Mucosa of descending colon (tissue), 3 donors: ENCODE results near the gene GNB2. TPM values are rescaled to one million over a fixed set of nuclear protein-coding genes. Genes with fewer than 3 reads are reported as not detected.
A peak's percentile ranks its signal among the peaks of the same experiment; 100 is the strongest.
"Not testable (repeated sequence)": the region's sequence is repeated elsewhere in the genome, so short reads cannot be mapped to it uniquely, and the experiment has no call there.

Experiments
- ATAC-seq: fragments of 200-7000 bp; cut with Tn5 transposase; one replicate; pipeline ENCODE4 v1.9.1; 2020; ENCODE audit warnings: mild to moderate bottlenecking, moderate library complexity
- DNase-seq, 3 donors: peaks; one replicate each; pipeline ENCODE4 v3.0.0-alpha.2; 2020
- H3K36me3 ChIP-seq: fragments of 200-600 bp; one replicate; pipeline ENCODE4 v1.8.0; 2021; ENCODE audit warnings: low read depth, mild to moderate bottlenecking
- H3K4me1 ChIP-seq: fragments of 200-600 bp; one replicate; pipeline ENCODE4 v1.8.0; 2021; ENCODE audit warnings: low read depth, mild to moderate bottlenecking
- H3K4me3 ChIP-seq: fragments of 200-600 bp; one replicate; pipeline ENCODE4 v1.8.0; 2021; ENCODE audit warnings: mild to moderate bottlenecking
- H3K9me3 ChIP-seq: fragments of 200-600 bp; one replicate; pipeline ENCODE4 v1.8.0; 2021; ENCODE audit warnings: mild to moderate bottlenecking
- intact Hi-C, 2 donors: fragments of 100-400 bp; cut with DNase I in 1 of 2; cut with micrococcal nuclease in 1 of 2; formaldehyde crosslinking; loops; one replicate each; pipeline versions ENCODE4 v1.11.0 to v1.11.1; 2022; cut with DNase I, micrococcal nuclease
- total RNA-seq, 3 donors: library from RNA; stranded (reverse); fragmentation: NEBNext Ultra II Directional in 2 of 3; extraction: Animal tissue kit (Norgen Biotek cat#: 25700) in 2 of 3; gene quantifications; one replicate each; pipeline versions ENCODE4 v1.2.1 to v1.2.4, GENCODE V29; 2021 to 2023
- TF ChIP-seq, protein P1 (sequence below): fragments of 200-600 bp; IDR thresholded peaks from one replicate; pipeline ENCODE4 v1.8.0; 2022; ENCODE audit warnings: antibody characterized with exemption, mild to moderate bottlenecking
- donor health status: DM: no; HTN: no; CAD: no; lungs with moderate emphysema.
- donor health status: DM: no; HTN: no; CAD: no.
- donor health status: DM: no; HTN: yes; CAD: no.

Gene GNB2
- total RNA-seq, 3 donors from 2014 or later: 197 to 257 (median 232) TPM

DNA sequence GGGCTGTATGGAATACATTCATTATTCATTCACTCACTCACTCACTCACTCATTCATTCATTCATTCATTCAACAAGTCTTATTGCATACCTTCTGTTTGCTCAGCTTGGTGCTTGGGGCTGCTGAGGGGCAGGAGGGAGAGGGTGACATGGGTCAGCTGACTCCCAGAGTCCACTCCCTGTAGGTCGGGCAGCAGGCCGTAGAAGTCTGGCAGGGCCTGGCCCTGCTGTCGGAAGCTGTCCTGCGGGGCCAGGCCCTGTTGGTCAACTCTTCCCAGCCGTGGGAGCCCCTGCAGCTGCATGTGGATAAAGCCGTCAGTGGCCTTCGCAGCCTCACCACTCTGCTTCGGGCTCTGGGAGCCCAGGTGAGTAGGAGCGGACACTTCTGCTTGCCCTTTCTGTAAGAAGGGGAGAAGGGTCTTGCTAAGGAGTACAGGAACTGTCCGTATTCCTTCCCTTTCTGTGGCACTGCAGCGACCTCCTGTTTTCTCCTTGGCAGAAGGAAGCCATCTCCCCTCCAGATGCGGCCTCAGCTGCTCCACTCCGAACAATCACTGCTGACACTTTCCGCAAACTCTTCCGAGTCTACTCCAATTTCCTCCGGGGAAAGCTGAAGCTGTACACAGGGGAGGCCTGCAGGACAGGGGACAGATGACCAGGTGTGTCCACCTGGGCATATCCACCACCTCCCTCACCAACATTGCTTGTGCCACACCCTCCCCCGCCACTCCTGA, 49.1 kb downstream of the GNB2 start:
- no peaks in the 10 kb centered on the region for H3K36me3 ChIP-seq
- ATAC-seq: no peak
- no peak overlapping the region for H3K4me3 ChIP-seq
- intact Hi-C loops: no loop called here
- peaks cover 14% of the 10 kb centered on the region for H3K4me1 ChIP-seq
- H3K9me3 ChIP-seq: no peaks in the 10 kb centered on the region
- DNase-seq: no peak
- TF ChIP-seq, protein P1, sequence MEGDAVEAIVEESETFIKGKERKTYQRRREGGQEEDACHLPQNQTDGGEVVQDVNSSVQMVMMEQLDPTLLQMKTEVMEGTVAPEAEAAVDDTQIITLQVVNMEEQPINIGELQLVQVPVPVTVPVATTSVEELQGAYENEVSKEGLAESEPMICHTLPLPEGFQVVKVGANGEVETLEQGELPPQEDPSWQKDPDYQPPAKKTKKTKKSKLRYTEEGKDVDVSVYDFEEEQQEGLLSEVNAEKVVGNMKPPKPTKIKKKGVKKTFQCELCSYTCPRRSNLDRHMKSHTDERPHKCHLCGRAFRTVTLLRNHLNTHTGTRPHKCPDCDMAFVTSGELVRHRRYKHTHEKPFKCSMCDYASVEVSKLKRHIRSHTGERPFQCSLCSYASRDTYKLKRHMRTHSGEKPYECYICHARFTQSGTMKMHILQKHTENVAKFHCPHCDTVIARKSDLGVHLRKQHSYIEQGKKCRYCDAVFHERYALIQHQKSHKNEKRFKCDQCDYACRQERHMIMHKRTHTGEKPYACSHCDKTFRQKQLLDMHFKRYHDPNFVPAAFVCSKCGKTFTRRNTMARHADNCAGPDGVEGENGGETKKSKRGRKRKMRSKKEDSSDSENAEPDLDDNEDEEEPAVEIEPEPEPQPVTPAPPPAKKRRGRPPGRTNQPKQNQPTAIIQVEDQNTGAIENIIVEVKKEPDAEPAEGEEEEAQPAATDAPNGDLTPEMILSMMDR: no peak

DNA sequence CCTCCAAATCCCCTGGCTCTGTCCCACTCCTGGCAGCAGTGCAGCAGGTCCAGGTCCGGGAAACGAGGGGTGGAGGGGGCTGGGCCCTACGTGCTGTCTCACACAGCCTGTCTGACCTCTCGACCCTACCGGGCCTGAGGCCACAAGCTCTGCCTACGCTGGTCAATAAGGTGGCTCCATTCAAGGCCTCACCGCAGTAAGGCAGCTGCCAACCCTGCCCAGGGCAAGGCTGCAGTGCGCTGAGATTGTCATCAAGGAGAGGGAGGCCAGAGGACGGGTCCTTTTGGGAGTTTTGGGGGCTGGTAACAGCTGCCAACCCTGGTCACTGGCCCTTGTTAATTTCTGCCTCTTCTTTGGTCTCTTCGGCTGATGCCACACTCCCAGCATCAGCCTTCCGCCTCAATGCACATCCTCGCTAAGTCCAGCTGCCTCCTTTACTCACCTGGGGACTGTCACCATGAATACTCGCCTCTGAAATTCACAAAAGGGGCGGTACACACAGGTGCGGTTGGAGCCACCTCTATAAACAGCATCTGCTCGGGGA, 50.3 kb downstream of the GNB2 start:
- no peak for ATAC-seq

GRCh38 chr7:100724364-100724763, 50.8 kb downstream of the GNB2 start:
- ATAC-seq, DNase-seq, intact Hi-C loops, H3K9me3 ChIP-seq, H3K36me3 ChIP-seq, H3K4me3 ChIP-seq: not testable (repeated sequence)
- H3K4me1 ChIP-seq: peaks cover 14% of the 10 kb centered on the region

More for the DNA sequence above, 50.3 kb downstream of the GNB2 start:
- intact Hi-C loops: no loop called here
- Histone ChIP-seq H3K4me1 (peaks cover 14% of the 10 kb centered on the region), H3K4me3 (no peak overlapping the region), H3K36me3 (no peaks in the 10 kb centered on the region), H3K9me3 (no peaks in the 10 kb centered on the region)
- TF ChIP-seq, protein P1: no peak
- DNase-seq: no peak

- H3K9me3 ChIP-seq: no peaks in the 10 kb centered on the region
- ATAC-seq (no peak), DNase-seq (peak in 1 of 3 donors; percentile 13)
- H3K4me1 ChIP-seq: peaks cover 7% of the 10 kb centered on the region
- TF ChIP-seq, protein P1: no peak
- intact Hi-C loops: no loop called here
- H3K36me3 ChIP-seq: no peaks in the 10 kb centered on the region
- no peak overlapping the region for H3K4me3 ChIP-seq
These were observed 53.6 kb downstream of the GNB2 start for GRCh38 chr7:100726996-100727761.

DNA sequence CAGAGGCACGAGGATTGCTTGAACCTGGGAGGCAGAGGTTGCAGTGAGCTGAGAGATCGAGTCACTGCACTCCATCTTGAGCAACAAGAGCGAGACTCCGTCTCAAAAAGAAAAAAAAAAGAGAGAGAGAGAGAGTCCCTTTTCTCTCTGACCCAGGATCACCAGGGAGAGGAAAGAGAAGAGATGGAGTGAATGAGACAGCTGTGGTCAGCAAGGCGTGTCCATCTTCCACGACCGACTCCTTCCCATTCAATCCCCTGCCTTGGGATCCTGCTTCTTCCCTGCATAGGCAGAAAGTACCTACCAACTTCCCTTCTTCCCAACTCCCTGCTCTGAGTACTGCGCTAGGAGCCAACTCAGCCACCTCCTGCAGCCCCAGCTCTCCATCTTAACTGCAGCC, 54.7 kb downstream of the GNB2 start:
- Histone ChIP-seq H3K36me3 (no peaks in the 10 kb centered on the region), H3K9me3 (no peaks in the 10 kb centered on the region), H3K4me3 (no peak overlapping the region), H3K4me1 (peaks cover 7% of the 10 kb centered on the region)
- intact Hi-C loops: no loop called here
- DNase-seq (no peak), ATAC-seq (no peak)
- TF ChIP-seq, protein P1: no peak

Other genes starting within 250 kb of the GNB2 start
- 1 to 10 TPM; 1.8 to 6.1 (median 2.3) TPM for gene ZCWPW1, start 245.0 kb upstream of the GNB2 start, total RNA-seq
- 10 to 100 TPM; 29.3 to 46.8 (median 35.2) TPM for gene MEPCE, start 243.9 kb upstream of the GNB2 start, total RNA-seq
- gene PPP1R35, start 237.2 kb upstream of the GNB2 start, total RNA-seq: 10 to 100 TPM; 28.2 to 40.0 (median 28.9) TPM
- 1 to 10 TPM in 1 of 3 donors, under 1 TPM in 2; 0.43 to 1.0 (median 0.96) TPM for gene SPACDR, start 209.5 kb upstream of the GNB2 start, total RNA-seq
- gene TSC22D4, start 194.5 kb upstream of the GNB2 start, total RNA-seq: 10 to 100 TPM; 45.1 to 65.2 (median 64.8) TPM
- gene NYAP1, start 189.8 kb upstream of the GNB2 start, total RNA-seq: 1 to 10 TPM in 1 of 3 donors, under 1 TPM in 2; 0.23 to 2.8 (median 0.46) TPM
- gene AGFG2, start 134.5 kb upstream of the GNB2 start, total RNA-seq: 100 to 1,000 TPM in 1 of 3 donors, 10 to 100 TPM in 2; 56.5 to 113 (median 58.1) TPM
- 1 to 10 TPM; 2.8 to 4.3 (median 3.5) TPM for gene SAP25, start 99.8 kb upstream of the GNB2 start, total RNA-seq
- gene LRCH4, start 87.6 kb upstream of the GNB2 start, total RNA-seq: 10 to 100 TPM; 57.2 to 71.0 (median 63.9) TPM
- 1 to 10 TPM in 1 of 3 donors, under 1 TPM in 2; 0.48 to 1.1 (median 0.66) TPM for gene FBXO24, start 87.4 kb upstream of the GNB2 start, total RNA-seq
- gene PCOLCE, start 71.4 kb upstream of the GNB2 start, total RNA-seq: 10 to 100 TPM in 2 of 3 donors, 1 to 10 TPM in 1; 6.1 to 47.9 (median 18.9) TPM
- gene MOSPD3, start 61.2 kb upstream of the GNB2 start, total RNA-seq: 10 to 100 TPM; 11.9 to 17.2 (median 14.4) TPM
- 1 to 10 TPM in 2 of 3 donors, under 1 TPM in 1; 0.57 to 1.2 (median 1.1) TPM for gene TFR2, start 32.2 kb upstream of the GNB2 start, total RNA-seq
- gene ACTL6B, start 17.3 kb upstream of the GNB2 start, total RNA-seq: 1 to 10 TPM in 1 of 3 donors, not detected in 2; 1.2 TPM
- gene GIGYF1, start 20.5 kb downstream of the GNB2 start, total RNA-seq: 10 to 100 TPM; 34.6 to 49.8 (median 48.1) TPM
- 10 to 100 TPM; 24.8 to 28.9 (median 26.8) TPM for gene POP7, start 32.4 kb downstream of the GNB2 start, total RNA-seq
- gene EPO, start 46.7 kb downstream of the GNB2 start, total RNA-seq: not detected
- not detected for gene ZAN, start 59.9 kb downstream of the GNB2 start, total RNA-seq
- gene EPHB4, start 153.8 kb downstream of the GNB2 start, total RNA-seq: 10 to 100 TPM; 31.2 to 42.4 (median 38.9) TPM
- gene SLC12A9, start 179.0 kb downstream of the GNB2 start, total RNA-seq: 10 to 100 TPM; 27.9 to 34.0 (median 33.5) TPM
- 10 to 100 TPM; 27.8 to 42.7 (median 30.0) TPM for gene TRIP6, start 193.6 kb downstream of the GNB2 start, total RNA-seq
- 100 to 1,000 TPM; 112 to 129 (median 120) TPM for gene SRRT, start 201.4 kb downstream of the GNB2 start, total RNA-seq
- gene UFSP1, start 216.0 kb downstream of the GNB2 start, total RNA-seq: 1 to 10 TPM; 2.1 to 3.4 (median 3.0) TPM
- 10 to 100 TPM; 16.2 to 41.4 (median 20.9) TPM for gene ACHE, start 222.1 kb downstream of the GNB2 start, total RNA-seq